RPMI8226 (cell line): ENCODE results near the gene KEL.
"Not testable (repeated sequence)": the region's sequence is repeated elsewhere in the genome, so short reads cannot be mapped to it uniquely, and the experiment has no call there.

ENCODE experiments used
- DNase-seq: peaks from one replicate; pipeline ENCODE4 v3.0.0-alpha.2; 2015

Gene KEL

GRCh38 chr7:142961973-142962926 lies at the start of gene KEL:
TSS of gene KEL (minus strand) at chr7:142962363. CDS start at chr7:142962206, 157 bp downstream.
- DNase-seq, result no peak

GRCh38 chr7:143008007-143008901 lies 46.1 kb upstream of the KEL start:
- DNase-seq, result peak; percentile 85

- DNase-seq, result no peak
These were observed 43.6 kb upstream of the KEL start for GRCh38 chr7:143005632-143006260.

GRCh38 chr7:143003393-143004051 lies 41.4 kb upstream of the KEL start:
- DNase-seq, result peak; percentile 57

- no peak for DNase-seq
These were observed 40.7 kb upstream of the KEL start for GRCh38 chr7:143002898-143003297.

DNA sequence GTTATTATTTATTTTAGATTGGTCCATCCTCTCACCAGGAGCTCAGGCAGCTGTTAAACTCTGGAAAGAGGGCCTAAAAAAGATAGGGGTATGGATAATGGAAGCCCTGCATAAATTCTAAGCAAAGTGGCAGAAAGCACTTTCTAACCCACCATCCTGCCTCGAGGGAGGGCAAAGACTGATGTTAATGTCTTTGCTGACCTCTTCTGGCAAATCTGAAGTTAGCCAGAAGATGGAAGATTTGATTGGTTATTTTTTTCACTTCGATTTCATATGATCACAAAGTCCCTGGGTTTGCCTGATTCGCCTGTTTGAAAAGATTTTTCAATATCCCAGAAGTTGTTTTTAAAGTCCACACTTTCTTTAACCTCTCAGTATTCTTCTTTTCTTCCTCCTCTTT lies 39.9 kb upstream of the KEL start:
- no peak for DNase-seq

- DNase-seq, result no peak
These were observed 38.5 kb upstream of the KEL start for GRCh38 chr7:143000648-143001047.

DNA sequence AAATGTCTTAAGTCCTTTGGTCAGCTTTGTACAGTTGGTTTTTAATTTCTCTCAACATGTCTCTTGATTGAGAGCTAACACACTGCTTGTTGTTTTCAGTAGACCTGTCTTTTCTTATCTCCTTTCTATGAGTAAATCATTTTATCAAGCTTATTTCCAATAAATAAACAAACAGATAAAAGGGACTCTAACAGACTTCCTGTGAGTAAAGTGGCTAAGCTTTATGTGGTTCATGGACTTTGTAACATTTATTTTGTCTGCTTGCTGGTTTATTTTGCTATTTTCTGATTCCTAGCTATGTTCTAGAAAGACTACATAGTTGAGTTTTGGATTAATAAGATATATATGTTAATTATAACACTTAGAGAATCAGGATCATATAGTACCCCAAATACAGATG lies 37.6 kb upstream of the KEL start:
- no peak for DNase-seq

GRCh38 chr7:142998966-142999365 lies 36.8 kb upstream of the KEL start:
- DNase-seq, result no peak

DNA sequence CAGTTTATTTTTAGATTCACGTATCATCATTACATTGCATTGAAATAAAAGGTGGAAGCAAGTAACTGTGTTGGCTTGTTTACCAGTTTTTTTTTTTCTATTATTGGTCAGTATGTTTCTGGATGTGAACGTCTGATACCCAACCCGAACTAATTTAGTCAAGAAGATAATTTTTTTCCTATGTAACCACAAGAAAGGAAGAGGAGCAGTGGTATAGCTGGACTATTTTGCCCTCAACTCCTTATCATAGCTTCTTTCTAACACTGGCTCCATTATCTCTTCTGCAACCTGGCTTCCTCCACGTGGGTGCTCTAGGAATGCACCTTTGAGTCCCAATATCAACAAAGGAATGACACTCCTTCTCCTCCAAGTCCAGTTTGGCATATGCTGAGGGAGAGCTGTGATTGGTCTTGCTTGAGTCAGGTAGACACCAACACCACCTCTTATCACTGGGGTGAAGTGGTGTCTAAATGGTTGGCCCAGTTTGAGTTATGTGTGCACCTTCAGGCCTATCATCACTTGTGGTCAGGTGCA lies 35.4 kb upstream of the KEL start:
- DNase-seq, result no peak

DNA sequence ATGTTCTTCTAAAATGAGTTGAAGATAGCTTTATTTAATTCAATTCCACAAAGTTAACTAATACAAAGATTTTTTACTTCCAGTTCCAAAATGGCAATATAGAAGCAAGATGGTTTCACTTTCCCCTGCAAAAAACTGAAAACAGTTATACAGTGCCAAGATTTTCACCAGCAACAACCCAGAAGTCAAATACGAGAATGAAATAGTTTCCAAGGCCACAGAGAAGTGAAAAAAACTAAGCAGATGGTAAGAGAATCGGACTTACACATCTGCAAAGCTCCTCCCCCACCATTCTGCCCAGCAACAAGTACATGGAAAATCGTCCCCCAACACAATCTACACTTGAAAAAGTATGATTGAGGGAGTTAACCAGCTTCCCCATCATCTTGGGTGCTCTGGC lies 30.3 kb upstream of the KEL start:
- DNase-seq, result no peak

GRCh38 chr7:142984297-142984696 lies 22.1 kb upstream of the KEL start:
- DNase-seq, result no peak

DNA sequence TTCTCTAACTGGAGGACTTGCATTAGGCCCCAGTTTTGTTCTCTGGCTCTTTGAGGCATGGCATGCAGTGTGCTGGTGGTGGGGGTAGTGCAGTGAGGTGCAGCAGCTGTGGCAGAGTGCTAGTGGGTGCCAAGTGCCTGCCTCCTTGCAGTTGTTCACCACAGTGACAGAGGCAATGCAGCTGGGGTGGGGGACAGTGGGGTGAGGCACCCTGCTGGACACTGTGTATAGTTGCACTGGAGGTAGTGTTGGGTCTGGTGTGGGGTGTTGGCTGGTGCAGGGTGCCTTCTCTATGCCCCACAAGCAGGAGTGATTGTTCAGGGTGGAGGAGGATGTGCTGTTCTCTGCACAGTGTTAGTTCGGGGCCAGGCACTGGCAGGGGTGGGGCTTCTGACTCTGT lies 21.7 kb upstream of the KEL start:
- DNase-seq, result no peak

GRCh38 chr7:142978402-142978801 lies 16.2 kb upstream of the KEL start:
- not testable (repeated sequence) for DNase-seq

DNA sequence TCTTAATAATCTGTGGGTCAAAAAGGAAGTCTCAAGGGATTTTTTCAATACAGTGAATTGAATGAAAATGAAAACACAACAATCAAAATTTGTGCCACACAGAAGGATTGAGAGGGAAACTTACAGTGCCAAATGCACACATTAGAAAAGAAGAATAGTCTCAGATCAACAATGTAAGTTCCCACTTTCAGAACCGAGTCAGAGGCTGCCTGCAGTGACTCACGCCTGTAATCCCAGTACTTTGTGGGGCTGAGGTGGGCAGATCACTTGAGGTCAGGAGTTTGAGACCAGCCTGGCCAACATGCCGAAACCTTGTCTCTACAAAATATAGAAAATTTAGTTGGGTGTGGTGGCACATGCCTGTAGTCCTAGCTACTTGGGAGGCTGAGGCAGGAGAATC lies 12.5 kb upstream of the KEL start:
- DNase-seq, result no peak

DNA sequence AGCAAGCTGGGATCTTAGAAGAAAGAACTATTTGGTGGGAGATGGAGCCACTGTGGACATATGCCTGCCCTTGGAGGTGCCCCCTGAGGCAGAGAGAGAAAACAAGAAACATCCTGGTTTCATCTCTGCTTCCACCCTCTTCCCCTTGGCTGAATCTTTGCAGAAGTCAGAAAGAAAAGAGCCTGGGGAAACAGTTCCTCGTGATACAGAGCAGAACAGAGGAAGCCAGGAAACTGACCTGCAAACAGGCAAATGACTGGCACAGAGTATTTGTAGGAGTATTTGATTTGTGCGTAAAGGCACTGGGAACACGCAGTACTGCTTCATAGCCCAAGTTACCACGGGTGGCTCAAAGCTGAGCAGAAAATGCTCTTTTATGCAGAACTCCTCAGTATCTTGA lies 7.0 kb upstream of the KEL start:
- no peak for DNase-seq

DNA sequence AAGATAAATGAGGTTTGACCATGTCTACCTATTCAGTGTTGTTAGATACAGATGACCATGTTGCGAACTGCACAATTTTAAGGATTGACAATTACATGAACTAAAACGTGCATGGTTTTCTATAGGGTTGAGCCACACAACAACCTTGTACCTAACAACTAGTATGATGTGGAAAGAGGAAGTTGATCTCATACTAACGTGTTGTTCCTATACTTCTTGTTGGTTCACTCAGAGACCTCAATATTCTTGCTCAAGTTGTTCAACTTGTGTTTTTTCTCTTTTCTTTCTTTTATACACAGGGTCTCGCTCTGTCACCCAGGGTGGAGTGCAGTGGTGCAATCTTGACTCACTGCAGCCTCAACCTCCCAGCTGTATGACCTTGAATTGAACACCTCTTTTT lies 6.1 kb upstream of the KEL start:
- no peak for DNase-seq

DNA sequence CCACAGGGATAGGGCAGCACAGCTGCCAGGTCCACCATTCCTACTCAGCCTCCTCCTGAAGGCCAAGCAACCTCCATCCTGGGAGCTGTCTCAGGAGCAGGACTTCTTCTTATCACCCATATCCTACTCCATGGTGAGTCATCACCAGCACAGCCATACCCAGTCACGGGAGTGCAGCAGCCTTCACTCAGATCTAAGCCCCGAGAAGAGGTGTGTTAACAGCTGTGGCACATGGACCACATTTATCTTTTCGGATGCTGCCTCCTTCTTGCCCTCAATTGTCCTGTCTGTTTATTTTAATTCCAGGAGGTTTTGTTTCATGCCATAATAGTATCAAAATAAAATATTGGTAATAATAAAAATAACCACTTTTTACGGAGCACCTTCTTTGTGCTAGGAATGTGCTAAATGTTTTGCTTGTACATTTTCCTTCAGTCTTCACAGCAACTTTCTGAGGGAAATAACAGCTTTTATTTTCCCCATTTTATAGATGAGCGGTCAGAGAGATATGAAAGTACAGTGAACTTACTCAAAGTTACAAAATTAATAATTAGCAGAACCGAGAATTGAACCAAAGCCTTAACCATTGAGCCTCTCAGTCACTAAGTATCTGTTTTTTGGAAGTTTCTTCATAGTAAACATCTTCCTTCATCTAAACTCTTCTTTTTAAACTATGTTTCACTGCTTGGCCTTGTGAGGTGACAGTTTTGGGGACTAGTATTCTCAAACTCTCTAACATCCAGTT lies 2.5 kb upstream of the KEL start:
- no peak for DNase-seq

GRCh38 chr7:142963993-142964392 lies 1.8 kb upstream of the KEL start:
- no peak for DNase-seq

- no peak for DNase-seq
These were observed 828 bp upstream of the KEL start for GRCh38 chr7:142962991-142963390.

GRCh38 chr7:142961595-142961972 lies 579 bp downstream of the KEL start:
- DNase-seq, result no peak
